OCI-LY7 (cell line): ENCODE results near the gene CCDC81.

Experiments used
- EZH2phosphoT487 ChIP-seq: fragments of 200-600 bp; sonication (generic); IDR thresholded peaks from 2 replicates; pipeline ENCODE4 v1.6.1; 2018; ENCODE audit warnings: low read depth, borderline replicate concordance, mild to moderate bottlenecking, mixed run types, antibody characterized with exemption, low read length, moderate library complexity, mixed read lengths
- TF ChIP-seq, protein P1 (sequence below): fragments of 200-600 bp; sonication (generic); conservative IDR thresholded peaks from 2 replicates; pipeline ENCODE4 v1.5.1; 2014; ENCODE audit warnings: mild to moderate bottlenecking, antibody characterized with exemption, low read length, moderate library complexity, mixed read lengths

DNA sequence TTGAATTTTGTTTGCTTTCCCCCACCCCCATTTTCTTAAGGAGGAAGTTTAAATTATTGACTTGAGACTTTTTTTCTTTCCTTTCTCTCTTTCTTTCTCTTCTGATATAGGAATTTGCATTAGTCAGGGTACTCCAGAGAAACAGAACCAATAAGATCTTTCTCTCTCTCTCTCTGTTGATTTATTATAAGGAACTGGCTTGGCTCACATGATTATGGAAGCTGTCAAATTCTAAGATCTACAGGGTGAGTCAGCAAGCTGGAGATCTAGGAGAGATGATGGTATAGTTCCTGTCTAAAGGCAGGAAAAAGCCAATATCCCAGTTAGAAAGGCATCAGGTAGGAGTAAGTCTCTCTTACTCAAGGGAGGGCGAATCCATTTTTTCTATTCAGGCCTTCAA lies 64.0 kb downstream of the CCDC81 start:
- TF ChIP-seq, protein P1, sequence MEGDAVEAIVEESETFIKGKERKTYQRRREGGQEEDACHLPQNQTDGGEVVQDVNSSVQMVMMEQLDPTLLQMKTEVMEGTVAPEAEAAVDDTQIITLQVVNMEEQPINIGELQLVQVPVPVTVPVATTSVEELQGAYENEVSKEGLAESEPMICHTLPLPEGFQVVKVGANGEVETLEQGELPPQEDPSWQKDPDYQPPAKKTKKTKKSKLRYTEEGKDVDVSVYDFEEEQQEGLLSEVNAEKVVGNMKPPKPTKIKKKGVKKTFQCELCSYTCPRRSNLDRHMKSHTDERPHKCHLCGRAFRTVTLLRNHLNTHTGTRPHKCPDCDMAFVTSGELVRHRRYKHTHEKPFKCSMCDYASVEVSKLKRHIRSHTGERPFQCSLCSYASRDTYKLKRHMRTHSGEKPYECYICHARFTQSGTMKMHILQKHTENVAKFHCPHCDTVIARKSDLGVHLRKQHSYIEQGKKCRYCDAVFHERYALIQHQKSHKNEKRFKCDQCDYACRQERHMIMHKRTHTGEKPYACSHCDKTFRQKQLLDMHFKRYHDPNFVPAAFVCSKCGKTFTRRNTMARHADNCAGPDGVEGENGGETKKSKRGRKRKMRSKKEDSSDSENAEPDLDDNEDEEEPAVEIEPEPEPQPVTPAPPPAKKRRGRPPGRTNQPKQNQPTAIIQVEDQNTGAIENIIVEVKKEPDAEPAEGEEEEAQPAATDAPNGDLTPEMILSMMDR = no peak
- no peak for TF ChIP-seq EZH2phosphoT487
